GM19240 (cell line): Measurements from ENCODE around the gene PCBP3.
"Not testable (repeated sequence)": the region's sequence is repeated elsewhere in the genome, so short reads cannot be mapped to it uniquely, and the experiment has no call there.

Experiments
- DNase-seq: peaks from one replicate; pipeline ENCODE4 v3.0.0; 2011; ENCODE audit warnings: low spot score; ENCODE audit not compliant: insufficient read length

PCBP3 gene

DNA sequence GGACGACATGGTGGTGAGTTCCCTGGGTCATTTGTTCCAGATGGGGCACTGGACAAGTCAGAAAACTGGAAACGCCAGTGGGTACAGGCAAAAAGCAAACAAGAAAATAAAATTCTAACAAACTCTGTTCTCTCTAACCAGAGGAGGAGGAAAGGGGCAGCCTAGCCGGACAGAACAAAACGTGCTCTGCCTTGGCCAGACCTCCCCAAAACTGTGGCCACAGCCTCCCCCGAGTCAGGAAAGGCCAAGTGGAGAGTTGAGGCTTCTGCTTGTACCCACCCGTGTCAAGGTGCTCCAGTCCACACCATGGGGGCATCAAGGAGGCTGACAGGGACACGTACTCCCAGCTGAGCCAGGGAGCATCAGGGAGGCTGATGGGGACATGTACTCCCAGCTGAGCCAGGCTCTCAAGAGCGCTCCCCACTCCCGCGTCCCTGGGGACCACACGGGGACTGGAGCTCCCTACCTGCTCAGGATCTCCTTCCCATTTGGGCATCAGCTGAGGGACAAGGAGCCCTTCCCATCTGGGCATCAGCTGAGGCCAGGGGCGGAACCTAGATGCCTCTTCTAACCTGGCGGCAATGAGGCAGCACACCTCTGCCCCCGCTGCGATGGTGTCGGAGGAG lies 183.3 kb downstream of the PCBP3 start:
- DNase-seq = no peak

GRCh38 chr21:45827302-45827692 lies 183.8 kb downstream of the PCBP3 start:
- DNase-seq = no peak

- DNase-seq = no peak
These were observed 184.5 kb downstream of the PCBP3 start for GRCh38 chr21:45827881-45828579.

DNA sequence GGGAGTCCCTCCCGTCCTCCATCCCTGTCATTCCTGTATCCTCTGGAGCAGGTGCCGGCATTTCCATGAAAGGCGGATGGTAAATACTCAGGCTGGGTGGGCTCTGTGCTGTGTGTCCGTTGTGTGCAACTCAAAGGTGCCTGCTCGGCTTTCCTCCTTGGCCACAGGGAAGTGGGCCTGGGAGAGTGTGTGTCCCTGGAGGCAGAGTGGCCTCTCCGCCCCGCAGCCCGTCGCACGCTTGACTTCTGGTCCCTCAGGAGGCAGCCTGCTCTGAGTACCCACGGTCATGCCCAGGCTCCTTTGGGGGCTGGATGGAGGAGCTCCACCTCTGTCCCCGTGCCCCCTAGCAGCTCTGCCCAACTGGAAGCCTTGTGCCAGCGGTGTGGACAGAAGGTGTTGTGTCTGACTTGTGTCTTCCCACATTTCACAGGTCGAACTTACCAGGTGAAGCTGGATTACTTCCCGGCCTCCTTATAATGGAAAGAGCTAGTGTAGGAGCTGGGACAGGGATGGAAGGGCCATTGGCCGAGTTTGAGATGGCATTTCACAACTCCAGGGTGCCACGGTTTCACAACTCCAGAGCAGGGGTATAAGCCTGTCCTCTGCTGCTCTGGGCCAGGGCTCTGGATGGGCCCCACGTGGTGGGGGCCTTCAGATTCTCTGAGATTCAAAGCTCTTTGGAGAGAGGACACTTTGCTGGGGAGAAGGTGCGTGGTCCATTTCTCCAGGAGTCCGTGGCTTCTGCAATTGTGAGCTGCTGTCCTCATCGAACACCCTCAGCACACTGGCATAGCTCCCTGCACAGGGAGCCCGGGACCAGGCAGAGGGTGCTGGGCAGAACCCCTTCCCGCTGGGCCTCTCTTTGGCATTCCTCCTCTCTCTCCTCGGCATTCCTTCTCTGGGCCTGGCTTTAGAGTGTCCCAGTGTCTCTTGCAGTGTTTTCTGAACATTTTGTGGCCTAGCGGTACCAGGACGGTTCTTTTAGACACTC lies 185.3 kb downstream of the PCBP3 start:
- DNase-seq = no peak

- DNase-seq = no peak
These were observed 186.1 kb downstream of the PCBP3 start for GRCh38 chr21:45829668-45830067.

DNA sequence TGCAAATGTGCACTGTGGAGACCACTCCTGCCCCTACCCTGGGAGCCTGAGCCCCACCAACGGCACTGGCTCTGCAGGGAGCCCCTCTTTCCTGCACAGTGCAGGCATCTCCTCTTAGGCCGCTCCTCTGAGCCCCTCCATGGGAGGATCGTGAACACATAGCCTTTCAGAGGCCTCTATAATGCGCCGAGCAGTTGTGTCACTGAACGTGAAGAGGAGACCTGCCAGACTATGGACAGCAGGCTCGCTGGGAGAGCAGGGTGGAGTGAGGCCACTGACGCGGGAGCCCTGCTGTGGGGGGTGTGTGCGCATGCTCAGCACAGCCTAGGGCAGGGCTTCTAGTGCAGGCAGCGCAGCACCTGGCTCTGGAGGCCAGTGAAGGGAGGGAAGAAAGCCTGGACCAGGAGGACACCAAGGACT lies 186.7 kb downstream of the PCBP3 start:
- no peak for DNase-seq

GRCh38 chr21:45830720-45831366 lies 187.3 kb downstream of the PCBP3 start:
- DNase-seq = no peak

DNA sequence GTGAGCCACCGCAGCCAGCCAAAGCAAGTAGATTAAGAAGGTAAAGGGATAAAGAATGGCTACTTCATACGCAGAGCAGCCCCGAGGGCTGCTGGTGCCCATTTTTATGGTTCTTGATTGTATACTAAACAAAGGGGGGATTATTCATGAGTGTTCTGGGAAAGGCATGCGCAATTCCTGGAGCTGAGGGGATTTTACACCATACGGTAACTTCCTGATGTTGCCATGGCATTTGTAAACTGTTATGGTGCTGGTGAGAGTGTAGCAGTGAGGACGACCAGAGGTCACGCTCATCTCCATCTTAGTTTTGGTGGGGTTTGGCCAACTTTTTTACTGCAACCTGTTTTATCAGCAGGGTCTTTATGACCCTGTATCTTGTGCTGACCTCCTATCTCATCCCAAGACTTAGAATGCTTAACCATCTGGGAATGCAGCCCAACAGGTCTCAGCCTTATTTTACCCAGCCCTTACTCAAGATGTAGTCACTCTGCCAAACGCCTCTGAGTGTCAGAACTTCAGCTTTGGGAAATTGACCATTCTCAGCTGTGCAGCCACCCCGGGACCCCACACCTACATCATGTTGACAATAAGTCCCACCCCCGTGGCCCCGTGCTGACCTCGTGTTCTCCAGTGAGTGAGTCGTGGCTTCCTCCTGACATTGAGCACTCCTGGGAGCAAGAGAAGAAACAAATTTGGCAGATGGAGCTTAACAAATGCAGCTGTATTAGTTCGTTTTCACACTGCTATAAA lies 188.6 kb downstream of the PCBP3 start:
- no peak for DNase-seq

DNA sequence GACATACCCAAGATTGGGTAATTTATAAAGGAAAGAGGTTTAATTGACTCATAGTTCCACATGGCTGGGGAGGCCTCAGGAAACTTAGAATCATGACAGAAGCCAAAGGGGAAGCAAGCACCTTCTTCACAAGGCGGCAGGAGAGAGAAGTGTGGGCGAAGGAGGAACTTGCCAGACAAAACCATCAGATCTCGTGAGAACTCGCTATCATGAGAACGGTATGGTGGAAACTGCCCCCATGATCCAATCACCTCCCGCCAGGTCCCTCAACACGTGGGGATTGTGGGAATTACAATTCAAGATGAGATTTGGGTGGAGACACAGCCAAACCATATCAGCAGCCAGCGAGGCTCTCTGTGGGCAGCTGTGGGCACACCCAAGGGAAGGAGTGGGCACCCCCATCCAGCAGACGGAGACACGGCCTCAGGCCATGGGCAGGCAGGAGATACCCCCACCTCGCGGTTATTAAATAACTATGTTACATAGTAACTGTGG lies 189.3 kb downstream of the PCBP3 start:
- not testable (repeated sequence) for DNase-seq

DNA sequence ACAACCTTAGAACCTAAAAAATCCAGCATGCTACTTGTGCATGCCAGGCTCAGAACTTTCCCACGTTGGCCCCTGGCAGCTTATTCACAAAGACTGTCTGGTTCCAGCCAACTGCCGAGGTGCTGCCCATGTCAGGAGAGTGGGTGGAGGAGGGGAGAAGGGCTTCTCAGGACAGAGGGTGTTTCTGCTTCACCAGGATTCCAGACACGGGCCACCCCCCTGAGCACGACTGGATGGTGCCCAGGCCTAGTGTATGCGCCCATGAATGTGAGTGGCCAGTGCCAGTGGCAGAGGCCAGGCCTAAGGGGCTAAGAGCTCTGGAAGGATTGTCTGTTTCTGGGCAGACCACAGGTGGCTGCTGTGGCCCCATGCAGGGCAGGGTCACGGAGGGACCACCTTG lies 189.9 kb downstream of the PCBP3 start:
- DNase-seq = no peak

DNA sequence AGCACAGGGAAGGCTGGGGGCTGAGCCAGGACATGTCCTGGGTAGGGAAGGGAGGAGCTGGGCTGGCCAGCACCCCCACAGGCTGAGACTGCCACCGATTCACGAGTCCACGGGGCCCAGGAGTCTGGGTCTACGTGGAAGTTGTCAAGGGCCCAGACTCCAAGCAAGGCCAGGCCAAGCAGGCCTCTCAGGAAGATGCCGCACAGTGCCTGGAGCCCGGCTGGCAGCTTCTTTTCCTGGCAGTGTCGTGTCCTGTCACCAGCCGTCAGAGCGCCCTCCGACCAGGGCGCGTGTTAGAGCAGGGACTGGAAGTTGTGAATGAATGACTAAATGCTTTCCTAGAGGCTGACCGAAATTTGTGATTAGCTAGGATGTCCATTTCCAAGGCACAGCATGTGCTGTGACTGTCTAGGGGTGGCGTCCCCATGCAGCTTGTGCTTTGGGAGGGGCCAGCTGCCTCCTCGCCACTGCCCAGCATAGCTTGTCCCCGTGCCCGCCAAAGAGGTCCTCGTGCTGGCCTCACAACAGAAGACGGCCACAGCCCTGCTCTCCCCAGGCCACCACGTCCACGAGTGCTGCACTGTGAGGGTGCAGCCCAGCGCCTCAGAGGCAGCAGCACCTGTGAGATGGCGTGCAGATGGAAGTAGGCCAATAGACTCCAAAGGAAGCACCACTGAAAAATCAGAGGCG lies 190.6 kb downstream of the PCBP3 start:
- DNase-seq = no peak

DNA sequence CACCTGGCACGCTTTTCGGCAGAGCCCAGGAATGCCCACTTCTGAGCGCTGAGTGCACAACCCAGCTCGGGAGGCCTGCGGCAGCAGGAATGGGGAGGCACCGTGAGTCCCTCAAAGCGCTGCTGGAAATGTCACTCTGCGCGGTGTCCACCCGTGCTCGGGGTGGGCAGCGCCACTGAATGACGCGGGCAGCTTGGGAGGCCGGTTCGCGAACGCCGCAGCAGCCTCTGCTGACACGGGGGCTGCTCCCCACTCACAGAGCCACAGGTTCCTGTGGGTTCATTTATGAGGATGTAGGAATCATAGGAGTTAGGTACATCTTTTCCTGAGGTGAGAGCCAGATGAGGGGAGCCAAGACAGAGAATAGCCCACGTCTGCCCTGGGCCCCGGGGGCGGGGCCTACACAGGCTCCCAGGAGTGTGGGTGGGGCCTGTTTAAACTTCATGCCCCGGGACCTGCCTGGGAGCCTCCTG lies 191.3 kb downstream of the PCBP3 start:
- DNase-seq = no peak

DNA sequence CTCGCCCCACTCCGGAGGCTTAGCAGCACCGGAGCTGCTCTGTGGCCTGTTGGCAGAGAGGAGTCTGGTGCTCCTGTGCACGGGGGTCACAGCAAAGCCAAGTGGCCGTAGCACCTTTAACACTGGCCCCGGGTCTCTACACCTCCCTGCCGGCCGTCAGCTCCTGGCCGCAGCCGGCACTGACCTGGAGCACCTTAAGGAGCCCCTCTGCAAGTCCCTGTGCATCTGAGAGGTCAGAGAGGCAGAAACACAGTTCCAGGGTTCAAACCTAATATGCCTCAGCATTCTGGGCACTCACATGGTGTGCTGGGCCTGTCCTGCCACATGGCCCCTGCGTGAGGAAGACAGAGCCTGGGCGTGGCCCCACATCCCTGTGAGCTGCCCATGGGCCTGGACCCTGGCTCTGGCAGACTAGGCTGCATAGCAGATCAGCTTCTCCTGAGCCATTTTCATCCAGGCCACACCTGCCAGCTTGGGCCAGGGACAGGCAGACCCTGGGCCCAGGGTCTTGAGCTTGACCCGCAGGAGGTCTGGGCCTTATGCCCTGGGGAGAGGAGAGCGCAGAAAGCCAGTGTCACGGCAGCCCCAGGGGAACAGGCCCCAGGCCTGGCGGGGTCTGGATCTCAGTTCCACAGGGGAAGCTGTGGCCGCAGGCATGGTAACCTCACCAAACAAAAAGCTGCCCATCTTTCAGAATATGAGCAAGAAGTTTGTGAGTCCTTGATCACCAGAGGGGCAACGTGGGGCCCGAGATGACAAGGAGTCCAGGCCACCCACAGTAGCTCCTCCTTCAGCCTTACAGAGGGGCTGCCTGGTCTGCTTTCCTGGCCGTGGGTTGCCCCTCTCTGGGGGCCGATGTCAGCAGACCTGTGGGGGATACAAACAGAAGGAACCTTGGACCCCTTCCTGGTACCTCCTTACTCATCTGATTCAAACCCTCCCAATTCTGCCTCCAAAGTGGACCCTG lies 192.1 kb downstream of the PCBP3 start:
- no peak for DNase-seq

DNA sequence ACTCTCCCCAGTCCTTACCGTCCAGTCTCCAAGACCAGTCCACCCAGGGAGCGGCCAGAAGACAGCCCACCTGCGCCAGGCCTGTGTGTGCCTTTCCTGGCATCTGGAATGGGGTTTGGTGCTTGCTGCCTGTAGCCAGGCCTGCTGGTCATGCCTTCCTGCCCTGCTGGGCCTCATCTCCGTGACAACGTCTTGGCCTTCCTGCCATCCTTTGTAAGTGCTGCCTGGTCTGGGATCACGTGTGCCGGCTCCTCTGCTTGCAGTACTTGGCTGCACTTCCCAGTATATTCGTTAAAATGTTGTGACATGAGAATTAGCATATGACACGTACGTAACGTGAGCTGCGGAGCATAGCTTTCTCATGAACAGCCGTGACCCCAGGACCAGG lies 192.7 kb downstream of the PCBP3 start:
- DNase-seq = no peak

- DNase-seq = no peak
These were observed 193.5 kb downstream of the PCBP3 start for GRCh38 chr21:45836694-45837670.

DNA sequence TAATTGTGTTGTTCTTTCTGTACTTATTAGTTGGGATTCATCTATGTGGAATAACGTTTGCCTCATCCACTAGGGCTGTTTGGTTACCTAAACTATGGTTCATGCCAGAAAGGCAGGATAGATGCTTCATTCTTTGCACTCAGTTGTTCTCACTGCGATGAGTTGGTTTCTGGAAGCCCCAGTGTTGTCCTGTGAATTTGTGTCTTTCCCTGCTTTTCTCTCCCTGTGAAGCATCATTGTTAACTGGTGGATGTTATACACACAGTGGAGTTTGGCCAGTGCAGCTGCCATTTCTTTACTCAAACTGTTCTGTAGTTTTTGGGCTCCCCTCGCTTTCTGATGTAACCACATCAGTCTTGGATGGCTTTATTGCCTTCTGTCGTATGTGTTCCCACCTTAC lies 194.4 kb downstream of the PCBP3 start:
- DNase-seq = no peak

- DNase-seq = no peak
These were observed 195.1 kb downstream of the PCBP3 start for GRCh38 chr21:45838634-45839033.

- no peak for DNase-seq
These were observed 195.7 kb downstream of the PCBP3 start for GRCh38 chr21:45839274-45839673.
